Activated naive CD8-positive, alpha-beta T cell treated with anti-CD3 and anti-CD28 coated beads, Interleukin-2, amount 10 ng/mL, durations not matched to agents 7 days and 5 days (primary cell): Measurements from ENCODE around the gene OR6C70. TPM values are rescaled to one million over a fixed set of nuclear protein-coding genes. Genes with fewer than 3 reads are reported as not detected.
"Not testable (repeated sequence)": the region's sequence is repeated elsewhere in the genome, so short reads cannot be mapped to it uniquely, and the experiment has no call there.

Experiments used
- ATAC-seq: fragments of 150-1000 bp; cut with Tn5 transposase; one replicate; pipeline ENCODE4 v1.10.0; 2021; ENCODE audit warnings: low read depth, moderate library complexity
- POLR2A ChIA-PET: fragments of 350-600 bp; sonication (Branson Sonifier 250); formaldehyde crosslinking; loops from one replicate; lab custom pipeline; 2021; ENCODE audit warnings: antibody characterized with exemption; lab: Charles Lee
- DNase-seq: peaks from one replicate; pipeline ENCODE4 v3.0.0; 2021
- H3K27ac Mint-ChIP-seq: one replicate; pipeline ENCODE4 v1.8.0; 2022; ENCODE audit warnings: mild to moderate bottlenecking, mixed read lengths
- H3K27me3 Mint-ChIP-seq: one replicate; pipeline ENCODE4 v1.8.0; 2022; ENCODE audit warnings: mild to moderate bottlenecking, moderate library complexity, mixed read lengths
- H3K36me3 Mint-ChIP-seq: one replicate; pipeline ENCODE4 v1.8.0; 2021; ENCODE audit warnings: mild to moderate bottlenecking, mixed read lengths
- H3K4me1 Mint-ChIP-seq: one replicate; pipeline ENCODE4 v1.8.0; 2021; ENCODE audit warnings: mixed read lengths
- H3K4me3 Mint-ChIP-seq: one replicate; pipeline ENCODE4 v1.8.0; 2022; ENCODE audit warnings: mild to moderate bottlenecking, moderate library complexity, mixed read lengths
- H3K9me3 Mint-ChIP-seq: one replicate; pipeline ENCODE4 v1.8.0; 2021; ENCODE audit warnings: mixed read lengths
- total RNA-seq, 2 experiments: library from RNA; stranded (reverse); gene quantifications; one replicate each; pipeline ENCODE4 v1.2.3, GENCODE V29; 2021

Gene OR6C70
- total RNA-seq, 2 experiments from 2014 or later: not detected

DNA sequence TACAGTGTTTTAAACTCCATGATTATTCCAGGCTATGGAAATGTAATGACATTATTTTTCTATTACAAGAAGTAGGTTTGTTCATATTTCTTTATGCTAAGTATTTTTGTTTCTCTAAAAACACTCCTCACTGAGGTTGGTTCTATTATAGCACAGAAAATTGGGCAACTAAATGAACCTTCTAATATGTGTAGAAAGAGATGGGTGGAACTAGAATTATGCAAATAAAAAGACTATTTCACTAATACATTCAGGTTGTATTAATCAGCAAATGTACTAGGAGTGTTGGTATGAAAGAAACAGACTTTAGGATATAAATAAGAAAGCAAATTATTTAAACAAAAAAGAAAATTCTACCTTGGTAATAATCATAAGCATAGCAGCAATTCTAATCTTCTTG is 21.1 kb downstream of the OR6C70 start:
- no peak for ATAC-seq

DNA sequence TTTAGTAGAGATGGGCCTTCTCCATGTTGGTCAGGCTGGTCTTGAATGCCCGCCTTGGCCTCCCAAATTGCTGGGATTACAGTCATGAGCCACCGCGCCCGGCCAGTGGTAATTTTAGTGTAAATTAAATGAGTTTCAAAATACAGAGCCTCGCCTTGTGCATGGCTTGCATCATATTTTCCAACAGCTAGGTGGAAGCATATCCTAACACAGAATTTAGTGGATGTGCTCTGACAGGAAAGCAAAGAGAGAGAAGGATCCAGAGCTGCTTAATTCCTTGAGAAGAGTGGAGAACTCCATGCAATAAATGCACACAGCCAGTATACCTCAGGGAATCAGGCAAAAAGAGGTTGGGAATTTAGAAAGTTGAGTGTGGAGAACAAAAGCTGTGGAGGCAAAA is 23.6 kb downstream of the OR6C70 start:
- DNase-seq (no peak), ATAC-seq (no peak)
- Mint-ChIP-seq H3K36me3 (no peaks in the 10 kb centered on the region), H3K4me3 (no peak overlapping the region), H3K9me3 (peaks cover 1% of the 10 kb centered on the region), H3K27ac (no peak overlapping the region), H3K4me1 (no peaks in the 10 kb centered on the region), H3K27me3 (peaks cover 5% of the 10 kb centered on the region)
- POLR2A ChIA-PET: no interaction called here

More for the DNA sequence above, 21.1 kb downstream of the OR6C70 start:
- Mint-ChIP-seq H3K4me3 (no peak overlapping the region), H3K4me1 (no peaks in the 10 kb centered on the region), H3K36me3 (no peaks in the 10 kb centered on the region), H3K9me3 (no peaks in the 10 kb centered on the region), H3K27me3 (peaks cover 7% of the 10 kb centered on the region), H3K27ac (no peak overlapping the region)
- POLR2A ChIA-PET: no interaction called here
- DNase-seq: no peak

DNA sequence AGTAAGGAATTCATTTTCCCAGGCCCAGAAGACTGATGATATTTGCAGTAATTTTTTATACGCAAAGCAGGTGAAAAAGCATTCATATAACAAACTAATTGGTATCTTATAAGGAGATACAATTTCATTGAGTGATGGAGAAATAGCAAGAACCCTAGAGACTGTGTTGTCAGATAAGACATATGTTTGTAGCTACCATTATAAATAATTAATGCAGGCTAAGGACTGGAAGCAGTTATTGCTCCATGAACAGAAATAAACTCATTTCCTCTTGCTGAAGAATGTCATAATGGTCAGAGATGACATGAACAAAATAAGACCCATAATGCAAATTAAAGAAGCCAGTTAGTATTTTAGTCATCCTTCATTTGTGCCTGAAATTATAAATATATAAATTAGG is 24.6 kb downstream of the OR6C70 start:
- ATAC-seq: no peak
- POLR2A ChIA-PET: no interaction called here
- no peak for DNase-seq
- H3K27ac Mint-ChIP-seq: no peak overlapping the region
- no peaks in the 10 kb centered on the region for H3K36me3 Mint-ChIP-seq
- H3K4me1 Mint-ChIP-seq: no peaks in the 10 kb centered on the region
- H3K9me3 Mint-ChIP-seq: peaks cover 2% of the 10 kb centered on the region
- no peak overlapping the region for H3K4me3 Mint-ChIP-seq
- peaks cover 10% of the 10 kb centered on the region for H3K27me3 Mint-ChIP-seq

DNA sequence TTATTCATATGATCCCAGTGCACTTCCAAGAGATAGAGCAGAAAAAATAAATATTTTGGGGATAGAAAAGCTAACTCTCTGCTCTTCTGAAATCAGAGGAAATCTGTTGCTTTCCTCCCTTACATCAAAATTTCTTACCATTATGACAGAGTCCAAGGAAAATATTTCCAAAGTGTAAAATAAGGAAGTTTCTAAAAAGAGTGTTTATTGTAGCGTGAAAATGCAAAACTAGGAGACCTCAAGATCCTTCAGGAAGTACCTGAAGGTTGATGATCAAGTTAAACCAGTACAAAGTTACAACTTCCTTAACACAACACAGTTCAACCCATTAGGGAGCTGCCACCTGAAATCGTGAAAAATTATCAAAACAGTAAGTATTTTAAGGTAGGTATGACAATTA is 26.2 kb downstream of the OR6C70 start, which contains the start of gene OR6C2:
OR6C2 (plus strand) TSS at position 301 of the 400 bp plus-strand sequence. CDS start 8,138 bp downstream, outside the sequence.
- no peak for ATAC-seq
- no peak within 1 kb of the TSS for H3K27ac Mint-ChIP-seq
- peaks cover 15% of the 10 kb centered on the region for H3K27me3 Mint-ChIP-seq
- no peaks in the 10 kb centered on the region for H3K36me3 Mint-ChIP-seq
- peaks cover 6% of the 10 kb centered on the region for H3K9me3 Mint-ChIP-seq
- no peak within 1 kb of the TSS for H3K4me3 Mint-ChIP-seq
- no peaks in the 10 kb centered on the region for H3K4me1 Mint-ChIP-seq
- no peak for DNase-seq
- POLR2A ChIA-PET: no interaction called here

DNA sequence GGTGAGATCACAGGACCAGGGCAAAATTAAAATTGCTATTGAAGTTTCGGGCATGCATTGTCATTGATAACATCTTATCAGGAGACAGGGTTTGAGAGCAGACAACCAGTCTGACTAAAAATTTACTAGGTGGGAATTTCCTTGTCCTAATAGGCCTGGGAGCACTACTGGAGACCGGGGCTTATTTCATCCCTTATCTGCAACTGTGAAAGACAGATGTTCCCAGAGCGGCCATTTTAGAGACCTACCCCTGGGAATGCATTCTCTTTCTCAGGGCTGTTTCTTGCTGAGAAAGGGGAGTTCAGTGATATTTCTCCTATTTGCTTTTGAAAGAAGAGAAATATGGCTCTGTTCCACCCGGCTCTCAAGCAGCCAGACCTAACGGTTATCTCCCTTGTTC is 28.7 kb downstream of the OR6C70 start:
- H3K27ac Mint-ChIP-seq, H3K9me3 Mint-ChIP-seq, POLR2A ChIA-PET, H3K4me1 Mint-ChIP-seq, H3K36me3 Mint-ChIP-seq, H3K4me3 Mint-ChIP-seq, DNase-seq, ATAC-seq: not testable (repeated sequence)
- H3K27me3 Mint-ChIP-seq: peaks cover 12% of the 10 kb centered on the region

DNA sequence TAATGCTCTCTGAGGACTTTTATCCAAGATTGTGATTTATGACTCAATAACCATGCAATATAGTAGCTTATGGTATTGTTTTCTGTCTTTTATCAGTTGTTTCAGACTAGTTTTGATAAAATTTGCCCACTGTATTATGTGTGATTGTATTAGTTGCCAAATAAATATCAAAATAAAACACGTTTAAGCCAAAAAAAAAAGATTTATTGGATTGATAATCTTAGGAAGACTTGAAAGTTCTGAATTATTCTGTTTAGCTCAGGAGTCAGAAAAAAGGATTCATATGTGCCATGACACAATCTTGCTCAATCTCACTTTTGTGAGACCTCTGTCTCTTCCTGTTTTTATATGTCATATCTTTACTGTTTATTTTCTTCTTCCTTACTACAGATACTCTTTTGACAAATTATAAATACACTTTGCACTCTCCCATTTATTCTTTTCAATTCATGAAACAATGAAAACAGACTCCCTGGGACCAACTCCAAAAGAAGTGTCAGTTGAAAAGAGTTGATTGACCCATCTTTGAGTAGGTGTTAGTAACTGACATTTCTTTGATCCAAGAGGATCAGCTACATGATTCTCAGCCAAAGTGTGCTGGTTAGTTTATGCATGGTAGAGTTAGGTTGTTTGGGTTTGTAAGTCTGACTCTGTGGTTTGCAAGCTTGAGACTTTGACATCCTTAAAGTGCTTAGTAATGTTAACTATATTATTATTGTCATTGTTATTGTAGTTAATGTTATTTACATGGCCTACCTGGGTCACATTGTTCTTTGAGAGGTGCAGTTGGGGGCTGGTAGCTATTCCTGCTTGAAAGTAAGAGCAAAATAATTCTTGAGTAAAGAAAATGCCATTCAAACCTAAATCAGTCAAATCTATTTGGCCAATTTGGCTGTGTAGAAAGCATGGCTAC is 41.4 kb downstream of the OR6C70 start:
- no peak overlapping the region for H3K4me3 Mint-ChIP-seq
- H3K27ac Mint-ChIP-seq: no peak overlapping the region
- POLR2A ChIA-PET: no interaction called here

DNA sequence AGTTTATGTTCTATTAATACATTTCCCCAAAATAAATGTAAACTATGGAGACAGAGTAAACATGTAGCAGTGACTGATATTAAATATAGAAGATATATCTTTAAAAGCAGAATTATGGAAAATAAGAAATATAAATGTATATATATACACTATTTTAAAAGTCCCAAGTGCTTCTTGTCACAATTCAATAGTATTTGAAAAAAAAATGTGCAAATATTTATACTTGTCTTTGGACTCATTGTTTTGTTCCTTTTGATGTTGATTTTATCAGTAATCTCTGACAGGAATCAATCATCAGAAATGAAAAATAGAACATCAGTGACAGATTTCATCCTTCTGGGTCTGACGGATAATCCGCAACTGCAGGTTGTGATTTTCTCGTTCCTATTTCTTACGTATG is 44.0 kb downstream of the OR6C70 start, which contains the start of gene OR6C76:
OR6C76 (plus strand) TSS at position 301 of the 400 bp plus-strand sequence; CDS start at position 301, 0 bp downstream.
- Mint-ChIP-seq H3K9me3 (no peaks in the 10 kb centered on the region), H3K36me3 (no peaks in the 10 kb centered on the region), H3K4me3 (no peak within 1 kb of the TSS), H3K27ac (no peak within 1 kb of the TSS), H3K27me3 (peaks cover 12% of the 10 kb centered on the region), H3K4me1 (no peaks in the 10 kb centered on the region)
- ATAC-seq: no peak
- POLR2A ChIA-PET: no interaction called here
- no peak for DNase-seq

More for the DNA sequence above, 41.4 kb downstream of the OR6C70 start:
- Mint-ChIP-seq H3K9me3 (no peaks in the 10 kb centered on the region), H3K27me3 (peaks cover 7% of the 10 kb centered on the region), H3K4me1 (no peaks in the 10 kb centered on the region), H3K36me3 (no peaks in the 10 kb centered on the region)
- DNase-seq: no peak
- ATAC-seq: no peak

DNA sequence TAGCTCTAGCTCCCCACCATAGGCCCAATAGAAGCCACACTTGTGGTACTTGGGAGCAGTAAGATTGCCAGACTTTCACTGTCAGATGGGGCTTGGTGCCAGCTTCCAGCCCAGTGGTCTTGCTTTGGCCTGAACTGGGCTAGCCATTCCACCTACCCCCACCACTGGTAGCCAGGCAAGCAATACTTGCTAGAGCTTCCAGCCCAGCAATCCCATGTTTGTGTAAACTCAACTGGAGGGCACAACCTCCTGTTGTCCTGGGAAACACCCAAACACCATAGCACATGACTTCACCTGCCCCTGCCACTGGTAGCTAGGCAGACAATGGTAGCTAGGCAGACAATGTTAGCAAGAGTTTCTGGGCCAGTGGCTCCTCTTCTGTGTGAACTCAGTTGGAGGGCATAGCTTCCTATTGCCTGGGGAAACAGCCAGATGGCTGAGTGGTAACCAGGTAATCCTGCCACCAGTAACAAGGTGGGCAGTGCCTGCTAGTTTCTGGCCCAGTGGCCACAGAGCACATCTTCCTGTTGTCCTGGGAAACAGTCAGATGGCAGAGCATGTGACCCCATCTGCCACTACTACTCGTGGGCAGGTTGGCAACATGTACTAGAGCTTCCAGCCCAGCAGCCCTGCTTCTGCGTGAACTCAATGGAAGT is 49.5 kb downstream of the OR6C70 start:
- peaks cover 30% of the 10 kb centered on the region for H3K27me3 Mint-ChIP-seq
- POLR2A ChIA-PET: no interaction called here

More for the DNA sequence above, 49.5 kb downstream of the OR6C70 start:
- Mint-ChIP-seq H3K27ac (no peak overlapping the region), H3K4me3 (no peak overlapping the region), H3K9me3 (no peaks in the 10 kb centered on the region), H3K36me3 (no peaks in the 10 kb centered on the region), H3K4me1 (peaks cover 1% of the 10 kb centered on the region)
- DNase-seq (no peak), ATAC-seq (no peak)

Other genes with a start within 250 kb of the OR6C70 start
- gene OR10A7, start 249.1 kb downstream of the OR6C70 start, total RNA-seq: not detected
- gene OR6C74, start 225.5 kb downstream of the OR6C70 start, total RNA-seq: not detected
- not detected for gene OR6C6, start 173.6 kb downstream of the OR6C70 start, total RNA-seq
- gene OR6C1, start 155.8 kb downstream of the OR6C70 start, total RNA-seq: not detected
- gene OR6C3, start 139.4 kb downstream of the OR6C70 start, total RNA-seq: not detected
- not detected for gene OR6C75, start 107.2 kb downstream of the OR6C70 start, total RNA-seq
- gene OR6C65, start 69.6 kb downstream of the OR6C70 start, total RNA-seq: not detected
- gene OR6C76, start 43.9 kb downstream of the OR6C70 start, total RNA-seq: not detected
- gene OR6C2, start 26.1 kb downstream of the OR6C70 start, total RNA-seq: not detected
- gene OR6C68, start 22.2 kb upstream of the OR6C70 start, total RNA-seq: not detected
- not detected for gene OR6C4, start 79.5 kb upstream of the OR6C70 start, total RNA-seq
- gene OR2AP1, start 102.3 kb upstream of the OR6C70 start, total RNA-seq: not detected
- not detected for gene OR10P1, start 166.8 kb upstream of the OR6C70 start, total RNA-seq
- 1 to 10 TPM; 4.1 to 4.2 TPM for gene ITGA7, start 237.8 kb upstream of the OR6C70 start, total RNA-seq
- 100 to 1,000 TPM; 116 to 135 TPM for gene BLOC1S1, start 245.9 kb upstream of the OR6C70 start, total RNA-seq